ENCODE data around the gene FAM107A. TPM values are rescaled to one million over a fixed set of nuclear protein-coding genes. Genes with fewer than 3 reads are reported as not detected.

Gene FAM107A
- total and polyA plus RNA-seq, 9 of the 15 experiments (the other 6 are each of a cell fraction or from before 2014, with no cell fraction given), result 0.07 TPM; not detected in 8

DNA sequence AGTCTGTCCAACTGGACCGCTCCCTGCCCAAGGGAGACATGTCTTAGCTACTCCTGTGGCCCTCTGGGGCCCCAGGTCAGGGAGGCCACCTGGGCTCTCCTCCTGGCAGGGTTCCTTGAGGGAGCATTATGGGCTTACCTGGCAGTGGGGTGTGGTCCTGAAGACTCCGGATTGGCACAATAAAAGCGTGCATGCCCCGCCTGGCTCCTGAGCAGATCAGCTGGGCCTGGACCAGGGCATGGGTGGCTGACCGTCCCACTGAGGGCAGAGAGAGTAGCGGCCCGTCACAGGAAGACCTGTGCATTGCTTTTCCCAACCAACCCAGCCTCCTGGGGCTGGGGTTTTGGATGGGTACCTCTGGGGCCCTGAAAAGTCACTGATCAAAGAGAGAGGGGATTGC lies 45.6 kb downstream of the FAM107A start:
- POLR2A ChIA-PET, result interaction anchor here (0.7 kb wide), 1 partner anchor 181 kb away, joined by 4 read pairs; no protein-coding TSS in a partner anchor
- TF ChIP-seq DPF2 (IDR thresholded peaks at IDR 0.05) (no peak), KAT2B (IDR thresholded peaks at IDR 0.05; ENCODE audit: low read depth, low read length) (no peak), EWSR1 (IDR thresholded peaks at IDR 0.05; ENCODE audit: borderline replicate concordance, low read depth, partially characterized antibody) (no peak), NELFE (IDR thresholded peaks at IDR 0.05; ENCODE audit: insufficient read depth, insufficient read length) (no peak), ZNF146 (CRISPR knock-in tag; IDR thresholded peaks at IDR 0.05; ENCODE audit: unreplicated experiment) (no peak), SPI1 (IDR thresholded peaks at IDR 0.05; ENCODE audit: borderline replicate concordance, low read depth, low read length) (no peak), ZNF57 (CRISPR knock-in tag; IDR thresholded peaks at IDR 0.05) (no peak), ZSCAN32 (CRISPR knock-in tag; IDR thresholded peaks at IDR 0.05) (no peak)
- TF ChIP-seq, protein P1, sequence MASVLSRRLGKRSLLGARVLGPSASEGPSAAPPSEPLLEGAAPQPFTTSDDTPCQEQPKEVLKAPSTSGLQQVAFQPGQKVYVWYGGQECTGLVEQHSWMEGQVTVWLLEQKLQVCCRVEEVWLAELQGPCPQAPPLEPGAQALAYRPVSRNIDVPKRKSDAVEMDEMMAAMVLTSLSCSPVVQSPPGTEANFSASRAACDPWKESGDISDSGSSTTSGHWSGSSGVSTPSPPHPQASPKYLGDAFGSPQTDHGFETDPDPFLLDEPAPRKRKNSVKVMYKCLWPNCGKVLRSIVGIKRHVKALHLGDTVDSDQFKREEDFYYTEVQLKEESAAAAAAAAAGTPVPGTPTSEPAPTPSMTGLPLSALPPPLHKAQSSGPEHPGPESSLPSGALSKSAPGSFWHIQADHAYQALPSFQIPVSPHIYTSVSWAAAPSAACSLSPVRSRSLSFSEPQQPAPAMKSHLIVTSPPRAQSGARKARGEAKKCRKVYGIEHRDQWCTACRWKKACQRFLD (CRISPR knock-in tag; IDR thresholded peaks at IDR 0.05), result no peak
- TF ChIP-seq, protein P2, sequence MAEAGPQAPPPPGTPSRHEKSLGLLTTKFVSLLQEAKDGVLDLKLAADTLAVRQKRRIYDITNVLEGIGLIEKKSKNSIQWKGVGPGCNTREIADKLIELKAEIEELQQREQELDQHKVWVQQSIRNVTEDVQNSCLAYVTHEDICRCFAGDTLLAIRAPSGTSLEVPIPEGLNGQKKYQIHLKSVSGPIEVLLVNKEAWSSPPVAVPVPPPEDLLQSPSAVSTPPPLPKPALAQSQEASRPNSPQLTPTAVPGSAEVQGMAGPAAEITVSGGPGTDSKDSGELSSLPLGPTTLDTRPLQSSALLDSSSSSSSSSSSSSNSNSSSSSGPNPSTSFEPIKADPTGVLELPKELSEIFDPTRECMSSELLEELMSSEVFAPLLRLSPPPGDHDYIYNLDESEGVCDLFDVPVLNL (CRISPR knock-in tag; IDR thresholded peaks at IDR 0.05; ENCODE audit: low read depth), result no peak
- TF ChIP-seq, protein P3, sequence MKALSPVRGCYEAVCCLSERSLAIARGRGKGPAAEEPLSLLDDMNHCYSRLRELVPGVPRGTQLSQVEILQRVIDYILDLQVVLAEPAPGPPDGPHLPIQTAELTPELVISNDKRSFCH (CRISPR knock-in tag; IDR thresholded peaks at IDR 0.05), result no peak
- TF ChIP-seq, protein P3 (tag; IDR thresholded peaks at IDR 0.05), result no peak
- TF ChIP-seq, protein P4, sequence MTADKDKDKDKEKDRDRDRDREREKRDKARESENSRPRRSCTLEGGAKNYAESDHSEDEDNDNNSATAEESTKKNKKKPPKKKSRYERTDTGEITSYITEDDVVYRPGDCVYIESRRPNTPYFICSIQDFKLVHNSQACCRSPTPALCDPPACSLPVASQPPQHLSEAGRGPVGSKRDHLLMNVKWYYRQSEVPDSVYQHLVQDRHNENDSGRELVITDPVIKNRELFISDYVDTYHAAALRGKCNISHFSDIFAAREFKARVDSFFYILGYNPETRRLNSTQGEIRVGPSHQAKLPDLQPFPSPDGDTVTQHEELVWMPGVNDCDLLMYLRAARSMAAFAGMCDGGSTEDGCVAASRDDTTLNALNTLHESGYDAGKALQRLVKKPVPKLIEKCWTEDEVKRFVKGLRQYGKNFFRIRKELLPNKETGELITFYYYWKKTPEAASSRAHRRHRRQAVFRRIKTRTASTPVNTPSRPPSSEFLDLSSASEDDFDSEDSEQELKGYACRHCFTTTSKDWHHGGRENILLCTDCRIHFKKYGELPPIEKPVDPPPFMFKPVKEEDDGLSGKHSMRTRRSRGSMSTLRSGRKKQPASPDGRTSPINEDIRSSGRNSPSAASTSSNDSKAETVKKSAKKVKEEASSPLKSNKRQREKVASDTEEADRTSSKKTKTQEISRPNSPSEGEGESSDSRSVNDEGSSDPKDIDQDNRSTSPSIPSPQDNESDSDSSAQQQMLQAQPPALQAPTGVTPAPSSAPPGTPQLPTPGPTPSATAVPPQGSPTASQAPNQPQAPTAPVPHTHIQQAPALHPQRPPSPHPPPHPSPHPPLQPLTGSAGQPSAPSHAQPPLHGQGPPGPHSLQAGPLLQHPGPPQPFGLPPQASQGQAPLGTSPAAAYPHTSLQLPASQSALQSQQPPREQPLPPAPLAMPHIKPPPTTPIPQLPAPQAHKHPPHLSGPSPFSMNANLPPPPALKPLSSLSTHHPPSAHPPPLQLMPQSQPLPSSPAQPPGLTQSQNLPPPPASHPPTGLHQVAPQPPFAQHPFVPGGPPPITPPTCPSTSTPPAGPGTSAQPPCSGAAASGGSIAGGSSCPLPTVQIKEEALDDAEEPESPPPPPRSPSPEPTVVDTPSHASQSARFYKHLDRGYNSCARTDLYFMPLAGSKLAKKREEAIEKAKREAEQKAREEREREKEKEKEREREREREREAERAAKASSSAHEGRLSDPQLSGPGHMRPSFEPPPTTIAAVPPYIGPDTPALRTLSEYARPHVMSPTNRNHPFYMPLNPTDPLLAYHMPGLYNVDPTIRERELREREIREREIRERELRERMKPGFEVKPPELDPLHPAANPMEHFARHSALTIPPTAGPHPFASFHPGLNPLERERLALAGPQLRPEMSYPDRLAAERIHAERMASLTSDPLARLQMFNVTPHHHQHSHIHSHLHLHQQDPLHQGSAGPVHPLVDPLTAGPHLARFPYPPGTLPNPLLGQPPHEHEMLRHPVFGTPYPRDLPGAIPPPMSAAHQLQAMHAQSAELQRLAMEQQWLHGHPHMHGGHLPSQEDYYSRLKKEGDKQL (CRISPR knock-in tag; IDR thresholded peaks at IDR 0.05; ENCODE audit: borderline replicate concordance), result no peak
- TF ChIP-seq, protein P5, sequence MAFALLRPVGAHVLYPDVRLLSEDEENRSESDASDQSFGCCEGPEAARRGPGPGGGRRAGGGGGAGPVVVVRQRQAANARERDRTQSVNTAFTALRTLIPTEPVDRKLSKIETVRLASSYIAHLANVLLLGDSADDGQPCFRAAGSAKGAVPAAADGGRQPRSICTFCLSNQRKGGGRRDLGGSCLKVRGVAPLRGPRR (CRISPR knock-in tag; IDR thresholded peaks at IDR 0.05), result no peak

More for the DNA sequence above, 45.6 kb downstream of the FAM107A start:
- no peaks in the 10 kb centered on the region for H3K9me1 ChIP-seq (ENCODE audit: control insufficient read depth, insufficient read depth, low read length)
- in situ Hi-C loops (cut with MboI), result loop anchor here (5.0 to 10.0 kb wide), 3 partner anchors 104 to 347 kb away; no protein-coding TSS in a partner anchor
- H3K4me1 ChIP-seq (replicated peaks in 1 of 2; ENCODE audit: control insufficient read depth in 2 of 2, insufficient read depth in 2 of 2, low read length in 2 of 2), result peaks cover 7 to 13% of the 10 kb centered on the region in 2 experiments; a peak in 3 of 5 replicates
- H3K4me2 ChIP-seq (ENCODE audit: insufficient read depth, low read length), result no peak overlapping the region
- intact Hi-C loops (cut with micrococcal nuclease), result loop anchor here (5.0 kb wide), 2 partner anchors 209 to 344 kb away; no protein-coding TSS in a partner anchor
- ATAC-seq, result no peak
- no peak overlapping the region for H3K4me3 ChIP-seq
- WGBS (ENCODE audit: insufficient coverage, low coverage, missing lambda C conversion rate), result 10% methylated on average over 7 of the region's 7 CpGs
- H2AFZ ChIP-seq (ENCODE audit: low read depth, low read length), result no peak overlapping the region
- H3K79me2 ChIP-seq (ENCODE audit: control insufficient read depth, insufficient read depth, low read length), result no peaks in the 10 kb centered on the region
- no peaks in the 10 kb centered on the region for H3K9me3 ChIP-seq (replicated peaks; ENCODE audit: control insufficient read depth, insufficient read depth, low read depth, low read length)
- no peak for DNase-seq (ENCODE audit: extremely low read depth in 1 of 4, low spot score in 3 of 4)
- H3K27me3 ChIP-seq (ENCODE audit: control insufficient read depth in 2 of 2, insufficient read depth in 2 of 2, low read length in 2 of 2), result peaks cover 0 to 5% of the 10 kb centered on the region in 2 experiments; a peak in 1 of 5 replicates
- no peak overlapping the region for H3K9ac ChIP-seq (ENCODE audit: insufficient read depth in 1 of 2, low read depth in 2 of 2, low read length in 2 of 2)
- no TSS peak for BruUV-seq (replicated peaks)
- no peak overlapping the region for H3K27ac ChIP-seq (ENCODE audit: extremely low read depth, low read depth, low read length)
- no peak for FAIRE-seq
- no peaks in the 10 kb centered on the region for H4K20me1 ChIP-seq (replicated peaks; ENCODE audit: control insufficient read depth, insufficient read depth, low read length)
- CTCF ChIA-PET (ENCODE audit: low intra/inter-chr PET ratio), result interaction anchor here (1.1 to 2.2 kb wide), 3 partner anchors 8 to 225 kb away, joined by 4 to 7 read pairs (median 4); partner anchors contain the start of gene HTD2
- no peaks in the 10 kb centered on the region for H3K36me3 ChIP-seq (ENCODE audit: control insufficient read depth, insufficient read depth, low read length)
